IPS-NIHi7 (cell line): Measurements from ENCODE around the gene PELI2.

Experiments used
- DNase-seq: peaks from one replicate; pipeline ENCODE4 v3.0.0; 2012; ENCODE audit warnings: mixed read lengths; ENCODE audit errors: extremely low spot score

The PELI2 gene

DNA sequence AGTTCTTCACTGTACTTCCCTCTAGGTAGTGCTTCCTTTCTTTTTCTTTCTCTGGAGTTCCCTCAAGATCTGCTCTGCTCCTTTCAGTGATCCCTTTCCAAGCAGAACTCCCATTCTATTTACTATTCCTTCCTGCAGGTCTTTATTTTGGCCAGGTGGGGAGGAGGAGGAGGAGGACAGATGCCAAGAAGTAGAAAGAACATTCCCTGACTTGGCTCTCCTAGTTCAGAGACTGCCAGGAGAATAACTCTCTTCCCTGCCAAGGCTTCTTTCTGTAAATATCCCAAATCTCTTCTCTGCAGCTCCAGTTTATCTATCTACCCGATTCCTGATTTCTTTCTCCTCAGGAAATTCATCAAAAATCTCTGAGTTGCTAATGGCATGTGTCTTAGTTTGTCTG lies 231.7 kb downstream of the PELI2 start:
- no peak for DNase-seq
